ENCODE data around the gene FCER1G. TPM values are rescaled to one million over a fixed set of nuclear protein-coding genes. Genes with fewer than 3 reads are reported as not detected.

Gene FCER1G
- total and polyA plus RNA-seq, 9 of the 15 experiments (the other 6 are each of a cell fraction or from before 2014, with no cell fraction given) = 0.15 to 0.69 (median 0.31) TPM; not detected in 2

GRCh38 chr1:161165742-161166668 is 49.1 kb upstream of the FCER1G start, which contains the start of gene PPOX (continued):
- TF ChIP-seq MAX (CRISPR knock-in tag; IDR thresholded peaks at IDR 0.05) (peak; percentile 90), RFX1 (IDR thresholded peaks at IDR 0.05) (no peak; the same call in none of the 2 replicates), HNRNPL (IDR thresholded peaks at IDR 0.05; ENCODE audit: low read depth, low read length) (no peak)
- TF ChIP-seq, protein P1, sequence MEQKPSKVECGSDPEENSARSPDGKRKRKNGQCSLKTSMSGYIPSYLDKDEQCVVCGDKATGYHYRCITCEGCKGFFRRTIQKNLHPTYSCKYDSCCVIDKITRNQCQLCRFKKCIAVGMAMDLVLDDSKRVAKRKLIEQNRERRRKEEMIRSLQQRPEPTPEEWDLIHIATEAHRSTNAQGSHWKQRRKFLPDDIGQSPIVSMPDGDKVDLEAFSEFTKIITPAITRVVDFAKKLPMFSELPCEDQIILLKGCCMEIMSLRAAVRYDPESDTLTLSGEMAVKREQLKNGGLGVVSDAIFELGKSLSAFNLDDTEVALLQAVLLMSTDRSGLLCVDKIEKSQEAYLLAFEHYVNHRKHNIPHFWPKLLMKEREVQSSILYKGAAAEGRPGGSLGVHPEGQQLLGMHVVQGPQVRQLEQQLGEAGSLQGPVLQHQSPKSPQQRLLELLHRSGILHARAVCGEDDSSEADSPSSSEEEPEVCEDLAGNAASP (IDR thresholded peaks at IDR 0.05) = no peak
- TF ChIP-seq, protein P2, sequence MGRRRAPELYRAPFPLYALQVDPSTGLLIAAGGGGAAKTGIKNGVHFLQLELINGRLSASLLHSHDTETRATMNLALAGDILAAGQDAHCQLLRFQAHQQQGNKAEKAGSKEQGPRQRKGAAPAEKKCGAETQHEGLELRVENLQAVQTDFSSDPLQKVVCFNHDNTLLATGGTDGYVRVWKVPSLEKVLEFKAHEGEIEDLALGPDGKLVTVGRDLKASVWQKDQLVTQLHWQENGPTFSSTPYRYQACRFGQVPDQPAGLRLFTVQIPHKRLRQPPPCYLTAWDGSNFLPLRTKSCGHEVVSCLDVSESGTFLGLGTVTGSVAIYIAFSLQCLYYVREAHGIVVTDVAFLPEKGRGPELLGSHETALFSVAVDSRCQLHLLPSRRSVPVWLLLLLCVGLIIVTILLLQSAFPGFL (CRISPR knock-in tag; IDR thresholded peaks at IDR 0.05) = no peak
- TF ChIP-seq, protein P3, sequence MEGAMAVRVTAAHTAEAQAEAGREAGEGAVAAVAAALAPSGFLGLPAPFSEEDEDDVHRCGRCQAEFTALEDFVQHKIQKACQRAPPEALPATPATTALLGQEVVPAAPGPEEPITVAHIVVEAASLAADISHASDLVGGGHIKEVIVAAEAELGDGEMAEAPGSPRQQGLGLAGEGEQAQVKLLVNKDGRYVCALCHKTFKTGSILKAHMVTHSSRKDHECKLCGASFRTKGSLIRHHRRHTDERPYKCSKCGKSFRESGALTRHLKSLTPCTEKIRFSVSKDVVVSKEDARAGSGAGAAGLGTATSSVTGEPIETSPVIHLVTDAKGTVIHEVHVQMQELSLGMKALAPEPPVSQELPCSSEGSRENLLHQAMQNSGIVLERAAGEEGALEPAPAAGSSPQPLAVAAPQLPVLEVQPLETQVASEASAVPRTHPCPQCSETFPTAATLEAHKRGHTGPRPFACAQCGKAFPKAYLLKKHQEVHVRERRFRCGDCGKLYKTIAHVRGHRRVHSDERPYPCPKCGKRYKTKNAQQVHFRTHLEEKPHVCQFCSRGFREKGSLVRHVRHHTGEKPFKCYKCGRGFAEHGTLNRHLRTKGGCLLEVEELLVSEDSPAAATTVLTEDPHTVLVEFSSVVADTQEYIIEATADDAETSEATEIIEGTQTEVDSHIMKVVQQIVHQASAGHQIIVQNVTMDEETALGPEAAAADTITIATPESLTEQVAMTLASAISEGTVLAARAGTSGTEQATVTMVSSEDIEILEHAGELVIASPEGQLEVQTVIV (CRISPR knock-in tag; IDR thresholded peaks at IDR 0.05; ENCODE audit: borderline replicate concordance) = no peak
